Activated T-cell treated with anti-CD3 and anti-CD28 coated beads, Interleukin-2, amount 50 U/mL, for 4 hours (primary cell): Measurements from ENCODE around the gene IVNS1ABP. TPM values are rescaled to one million over a fixed set of nuclear protein-coding genes. Genes with fewer than 3 reads are reported as not detected.
"Not testable (repeated sequence)": the region's sequence is repeated elsewhere in the genome, so short reads cannot be mapped to it uniquely, and the experiment has no call there.

ENCODE experiments used
- ATAC-seq, 2 donors: fragments of 200-7000 bp; cut with Tn5 transposase; one replicate each; pipeline ENCODE4 v1.10.0; 2021
- DNase-seq: peaks from one replicate; pipeline ENCODE4 v3.0.0-alpha.2; 2020
- H3K27me3 Mint-ChIP-seq: one replicate; pipeline ENCODE4 v1.8.0; 2021; ENCODE audit warnings: low read depth, mixed read lengths
- H3K36me3 Mint-ChIP-seq: one replicate; pipeline ENCODE4 v1.8.0; 2022; ENCODE audit warnings: mixed read lengths; ENCODE audit not compliant: insufficient read depth
- H3K4me1 Mint-ChIP-seq: one replicate; pipeline ENCODE4 v1.8.0; 2021; ENCODE audit warnings: low read depth, mixed read lengths
- H3K4me3 Mint-ChIP-seq: one replicate; pipeline ENCODE4 v1.8.0; 2021; ENCODE audit warnings: mild to moderate bottlenecking, moderate library complexity, mixed read lengths
- H3K9me3 Mint-ChIP-seq: one replicate; pipeline ENCODE4 v1.8.0; 2021; ENCODE audit warnings: mixed read lengths
- total RNA-seq, 3 donors: library from RNA; stranded (reverse); gene quantifications; one replicate each; pipeline ENCODE4 v1.2.1, GENCODE V29; 2021

Gene IVNS1ABP
- total RNA-seq, 3 donors from 2014 or later = 52.8 to 61.2 (median 54.3) TPM

- no peaks in the 10 kb centered on the region for H3K9me3 Mint-ChIP-seq
- peaks cover under 1% of the 10 kb centered on the region for H3K36me3 Mint-ChIP-seq
- no peaks in the 10 kb centered on the region for H3K27me3 Mint-ChIP-seq
- ATAC-seq = no peak
- H3K4me3 Mint-ChIP-seq = no peak overlapping the region
- H3K4me1 Mint-ChIP-seq = no peaks in the 10 kb centered on the region
- DNase-seq = no peak
Measured at GRCh38 chr1:185267301-185267700, 49.7 kb downstream of the IVNS1ABP start.

GRCh38 chr1:185265314-185265713 lies 51.7 kb downstream of the IVNS1ABP start:
- ATAC-seq (no peak), DNase-seq (no peak)
- no peaks in the 10 kb centered on the region for H3K4me1 Mint-ChIP-seq
- peaks cover 2% of the 10 kb centered on the region for H3K9me3 Mint-ChIP-seq
- peaks cover 1% of the 10 kb centered on the region for H3K36me3 Mint-ChIP-seq
- no peaks in the 10 kb centered on the region for H3K27me3 Mint-ChIP-seq
- H3K4me3 Mint-ChIP-seq = no peak overlapping the region

DNA sequence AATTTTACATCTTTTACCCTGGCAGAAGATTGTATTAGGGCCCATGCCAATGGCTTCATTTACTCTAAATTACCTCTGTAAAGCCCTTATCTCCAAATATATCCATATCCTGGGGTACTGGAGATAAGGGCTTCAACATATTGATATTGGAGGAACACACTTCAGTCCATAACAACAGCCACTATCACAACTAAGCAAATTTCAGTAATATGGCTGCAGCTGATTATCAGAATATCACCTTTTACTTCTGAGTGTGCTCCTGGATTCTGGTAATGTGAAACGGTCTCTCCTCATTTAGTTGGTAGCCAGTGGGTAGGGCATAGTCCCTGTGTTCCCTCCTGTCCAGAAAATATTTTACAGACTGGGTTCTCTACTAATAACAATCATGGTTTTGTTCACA lies 53.3 kb downstream of the IVNS1ABP start:
- Mint-ChIP-seq H3K4me3 (no peak overlapping the region), H3K36me3 (peaks cover 1% of the 10 kb centered on the region), H3K4me1 (peaks cover 4% of the 10 kb centered on the region), H3K9me3 (peaks cover 2% of the 10 kb centered on the region), H3K27me3 (no peaks in the 10 kb centered on the region)
- ATAC-seq (no peak), DNase-seq (no peak)

- DNase-seq = no peak
- H3K4me1 Mint-ChIP-seq = peaks cover 8% of the 10 kb centered on the region
- no peaks in the 10 kb centered on the region for H3K27me3 Mint-ChIP-seq
- H3K36me3 Mint-ChIP-seq = peaks cover 1% of the 10 kb centered on the region
- ATAC-seq = no peak
- H3K9me3 Mint-ChIP-seq = peaks cover 2% of the 10 kb centered on the region
- H3K4me3 Mint-ChIP-seq = no peak overlapping the region
Measured at GRCh38 chr1:185263292-185263691, 53.8 kb downstream of the IVNS1ABP start.

DNA sequence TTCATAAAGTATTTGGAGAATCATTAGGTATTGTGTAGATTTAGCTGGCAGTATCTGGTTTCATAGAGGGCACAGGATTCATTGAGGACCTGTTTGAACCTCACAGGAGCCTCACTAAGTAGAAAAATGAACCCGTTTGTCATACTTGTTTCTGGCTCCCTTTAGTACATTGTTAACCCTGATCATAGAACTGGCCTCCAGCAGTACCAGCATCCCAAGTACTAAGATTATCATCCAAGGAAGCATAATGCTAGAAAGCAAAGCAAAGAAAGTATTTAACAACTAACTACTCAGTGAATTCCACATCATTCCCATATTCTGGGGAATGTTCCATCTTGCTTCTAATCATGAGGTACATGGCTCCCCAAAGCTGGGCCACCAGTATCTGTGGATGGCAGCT lies 54.9 kb downstream of the IVNS1ABP start:
- peaks cover 13% of the 10 kb centered on the region for H3K4me1 Mint-ChIP-seq
- H3K4me3 Mint-ChIP-seq = no peak overlapping the region
- DNase-seq = no peak
- no peak for ATAC-seq
- peaks cover 2% of the 10 kb centered on the region for H3K9me3 Mint-ChIP-seq
- H3K27me3 Mint-ChIP-seq = no peaks in the 10 kb centered on the region
- H3K36me3 Mint-ChIP-seq = peaks cover 1% of the 10 kb centered on the region

DNA sequence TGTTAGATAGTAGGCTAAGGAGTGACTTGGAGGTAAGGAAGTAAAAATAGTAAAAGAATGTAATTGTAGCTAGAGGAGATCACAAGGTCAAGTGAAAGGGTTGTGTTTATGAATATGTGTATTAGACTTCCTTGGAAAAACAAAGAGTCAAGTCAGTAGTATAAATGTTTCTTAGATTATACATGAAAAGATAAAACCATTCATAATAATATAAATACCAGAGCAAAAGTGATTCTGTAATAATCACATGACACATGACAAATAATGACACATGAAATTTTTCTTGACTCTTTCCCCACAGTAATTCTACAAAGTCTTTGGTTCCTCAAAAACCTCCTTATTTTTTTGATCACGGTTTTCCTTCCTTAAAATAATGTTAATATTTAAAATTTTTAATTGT lies 56.4 kb downstream of the IVNS1ABP start:
- no peak for ATAC-seq
- Mint-ChIP-seq H3K4me3 (no peak overlapping the region), H3K4me1 (peaks cover 16% of the 10 kb centered on the region), H3K36me3 (peaks cover 1% of the 10 kb centered on the region), H3K27me3 (no peaks in the 10 kb centered on the region), H3K9me3 (peaks cover 2% of the 10 kb centered on the region)
- no peak for DNase-seq

DNA sequence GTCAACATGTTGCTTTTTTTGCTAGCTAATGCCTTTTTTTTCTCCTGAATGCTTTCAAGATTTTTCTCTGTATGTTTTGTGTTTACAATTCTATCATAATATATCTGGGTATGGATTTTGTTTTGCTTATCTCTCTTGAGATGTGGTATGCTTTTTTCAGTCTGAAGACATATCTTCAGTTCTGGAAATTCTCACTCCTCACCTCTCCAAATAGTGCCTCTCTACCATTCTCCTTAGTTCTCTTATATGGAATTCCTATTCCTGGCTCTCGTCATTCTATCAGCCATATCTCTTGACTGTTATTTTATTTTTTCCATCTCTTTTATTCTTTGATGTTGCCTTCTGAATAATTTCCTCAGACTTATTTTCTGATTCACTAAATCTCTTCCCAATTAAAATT lies 58.4 kb downstream of the IVNS1ABP start:
- Mint-ChIP-seq H3K9me3 (peaks cover 2% of the 10 kb centered on the region), H3K27me3 (no peaks in the 10 kb centered on the region), H3K4me3 (no peak overlapping the region), H3K4me1 (peaks cover 16% of the 10 kb centered on the region), H3K36me3 (peaks cover 1% of the 10 kb centered on the region)
- no peak for ATAC-seq
- DNase-seq = no peak

DNA sequence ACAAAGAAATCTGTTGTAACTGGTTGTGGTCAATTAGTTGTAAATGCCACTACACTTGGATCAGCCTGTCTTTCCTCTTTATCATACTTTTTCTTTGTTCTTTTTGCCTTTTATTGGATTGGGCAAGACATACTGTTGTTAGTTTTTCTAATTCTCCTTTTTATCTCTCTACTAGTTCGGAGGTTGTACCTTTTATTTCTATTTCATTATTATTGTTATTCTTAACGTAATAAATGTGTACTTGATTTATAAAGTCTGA lies 59.2 kb downstream of the IVNS1ABP start:
- no peak for DNase-seq
- no peaks in the 10 kb centered on the region for H3K27me3 Mint-ChIP-seq
- peaks cover 2% of the 10 kb centered on the region for H3K9me3 Mint-ChIP-seq
- peaks cover 1% of the 10 kb centered on the region for H3K36me3 Mint-ChIP-seq
- no peak for ATAC-seq
- H3K4me3 Mint-ChIP-seq = no peak overlapping the region
- H3K4me1 Mint-ChIP-seq = peaks cover 16% of the 10 kb centered on the region

DNA sequence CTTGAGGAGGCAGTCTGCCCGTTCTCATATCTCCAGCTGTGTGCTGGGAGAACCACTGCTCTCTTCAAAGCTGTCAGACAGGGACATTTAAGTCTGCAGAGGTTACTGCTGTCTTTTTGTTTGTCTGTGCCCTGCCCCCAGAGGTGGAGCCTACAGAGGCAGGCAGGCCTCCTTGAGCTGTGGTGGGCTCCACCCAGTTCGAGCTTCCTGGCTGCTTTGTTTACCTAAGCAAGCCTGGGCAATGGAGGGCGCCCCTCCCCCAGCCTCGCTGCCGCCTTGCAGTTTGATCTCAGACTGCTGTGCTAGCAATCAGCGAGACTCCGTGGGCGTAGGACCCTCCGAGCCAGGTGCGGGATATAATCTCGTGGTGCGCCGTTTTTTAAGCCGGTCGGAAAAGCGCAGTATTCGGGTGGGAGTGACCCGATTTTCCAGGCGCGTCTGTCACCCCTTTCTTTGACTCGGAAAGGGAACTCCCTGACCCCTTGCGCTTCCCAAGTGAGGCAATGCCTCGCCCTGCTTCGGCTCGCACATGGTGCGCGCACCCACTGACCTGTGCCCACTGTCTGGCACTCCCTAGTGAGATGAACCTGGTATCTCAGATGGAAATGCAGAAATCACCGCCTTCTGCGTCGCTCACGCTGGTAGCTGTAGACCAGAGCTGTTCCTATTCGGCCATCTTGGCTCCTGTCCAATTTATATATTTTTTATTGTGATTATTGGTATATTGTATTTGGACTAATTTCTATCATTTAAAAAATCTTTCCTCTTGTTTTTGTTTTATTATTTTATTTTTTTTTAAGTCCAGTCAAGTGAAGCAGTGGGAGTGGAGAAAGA lies 59.7 kb downstream of the IVNS1ABP start:
- H3K4me1 Mint-ChIP-seq = peaks cover 16% of the 10 kb centered on the region
- not testable (repeated sequence) for DNase-seq, H3K36me3 Mint-ChIP-seq, ATAC-seq, H3K9me3 Mint-ChIP-seq, H3K27me3 Mint-ChIP-seq
- H3K4me3 Mint-ChIP-seq = peak overlapping the region; percentile 62

DNA sequence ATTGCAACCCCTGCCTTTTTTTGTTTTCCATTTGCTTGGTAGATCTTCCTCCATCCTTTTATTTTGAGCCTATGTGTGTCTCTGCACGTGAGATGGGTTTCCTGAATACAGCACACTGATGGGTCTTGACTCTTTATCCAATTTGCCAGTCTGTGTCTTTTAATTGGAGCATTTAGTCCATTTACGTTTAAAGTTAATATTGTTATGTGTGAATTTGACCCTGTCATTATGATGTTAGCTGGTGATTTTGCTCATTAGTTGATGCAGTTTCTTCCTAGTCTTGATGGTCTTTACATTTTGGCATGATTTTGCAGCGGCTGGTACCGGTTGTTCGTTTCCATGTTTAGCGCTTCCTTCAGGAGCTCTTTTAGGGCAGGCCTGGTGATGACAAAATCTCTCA lies 61.4 kb downstream of the IVNS1ABP start:
- H3K4me3 Mint-ChIP-seq, H3K27me3 Mint-ChIP-seq, H3K9me3 Mint-ChIP-seq, H3K36me3 Mint-ChIP-seq, DNase-seq, ATAC-seq: not testable (repeated sequence)
- H3K4me1 Mint-ChIP-seq = peaks cover 16% of the 10 kb centered on the region

DNA sequence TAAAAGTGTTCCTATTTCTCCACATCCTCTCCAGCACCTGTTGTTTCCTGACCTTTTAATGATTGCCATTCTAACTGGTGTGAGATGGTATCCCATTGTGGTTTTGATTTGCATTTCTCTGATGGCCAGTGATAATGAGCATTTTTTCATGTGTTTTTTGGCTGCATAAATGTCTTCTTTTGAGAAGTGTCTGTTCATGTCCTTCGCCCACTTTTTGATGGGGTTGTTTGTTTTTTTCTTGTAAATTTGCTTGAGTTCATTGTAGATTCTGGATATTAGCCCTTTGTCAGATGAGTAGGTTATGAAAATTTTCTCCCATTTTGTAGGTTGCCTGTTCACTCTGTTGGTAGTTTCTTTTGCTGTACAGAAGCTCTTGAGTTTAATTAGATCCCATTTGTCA lies 64.6 kb downstream of the IVNS1ABP start:
- not testable (repeated sequence) for H3K36me3 Mint-ChIP-seq, ATAC-seq, H3K27me3 Mint-ChIP-seq, H3K9me3 Mint-ChIP-seq, H3K4me1 Mint-ChIP-seq, DNase-seq, H3K4me3 Mint-ChIP-seq

DNA sequence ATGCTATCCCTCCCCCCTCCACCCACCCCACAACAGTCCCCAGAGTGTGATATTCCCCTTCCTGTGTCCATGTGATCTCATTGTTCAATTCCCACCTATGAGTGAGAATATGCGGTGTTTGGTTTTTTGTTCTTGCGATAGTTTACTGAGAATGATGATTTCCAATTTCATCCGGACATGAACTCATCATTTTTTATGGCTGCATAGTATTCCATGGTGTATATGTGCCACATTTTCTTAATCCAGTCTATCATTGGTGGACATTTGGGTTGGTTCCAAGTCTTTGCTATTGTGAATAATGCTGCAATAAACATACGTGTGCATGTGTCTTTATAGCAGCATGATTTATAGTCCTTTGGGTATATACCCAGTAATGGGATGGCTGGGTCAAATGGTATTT lies 65.1 kb downstream of the IVNS1ABP start:
- not testable (repeated sequence) for H3K4me1 Mint-ChIP-seq, H3K36me3 Mint-ChIP-seq, H3K27me3 Mint-ChIP-seq, ATAC-seq, H3K9me3 Mint-ChIP-seq, H3K4me3 Mint-ChIP-seq, DNase-seq

GRCh38 chr1:185250063-185250462 lies 67.0 kb downstream of the IVNS1ABP start:
- no peak overlapping the region for H3K4me3 Mint-ChIP-seq
- no peak for DNase-seq
- H3K27me3 Mint-ChIP-seq = no peaks in the 10 kb centered on the region
- H3K4me1 Mint-ChIP-seq = peaks cover 3% of the 10 kb centered on the region
- H3K9me3 Mint-ChIP-seq = no peaks in the 10 kb centered on the region
- no peak for ATAC-seq
- H3K36me3 Mint-ChIP-seq = no peaks in the 10 kb centered on the region

DNA sequence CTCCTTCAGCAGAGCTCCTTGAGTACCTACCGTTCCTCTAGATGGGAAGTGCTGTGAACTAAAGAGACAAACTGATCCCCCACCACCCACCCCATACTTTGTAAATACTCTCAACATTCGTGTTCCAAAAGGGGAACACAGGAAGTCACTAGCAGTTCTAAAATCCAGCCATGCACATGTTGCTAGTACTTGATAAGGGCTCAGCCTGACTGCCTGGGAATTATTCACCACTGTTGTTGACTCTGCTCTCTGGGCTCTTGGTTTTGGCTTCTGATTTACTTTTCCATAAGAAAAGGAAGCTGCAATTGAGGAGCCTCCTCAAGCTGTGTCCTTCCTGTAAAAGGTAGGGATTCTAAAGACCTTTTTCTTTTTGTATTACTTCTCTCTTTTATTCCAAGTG lies 67.5 kb downstream of the IVNS1ABP start:
- DNase-seq = no peak
- no peak for ATAC-seq
- no peaks in the 10 kb centered on the region for H3K27me3 Mint-ChIP-seq

More for the DNA sequence above, 67.5 kb downstream of the IVNS1ABP start:
- Mint-ChIP-seq H3K9me3 (no peaks in the 10 kb centered on the region), H3K4me3 (no peak overlapping the region), H3K4me1 (peaks cover 3% of the 10 kb centered on the region), H3K36me3 (no peaks in the 10 kb centered on the region)
